NCI-H128 (cell line): Measurements from ENCODE around the gene IST1.
"Not testable (repeated sequence)": the region's sequence is repeated elsewhere in the genome, so short reads cannot be mapped to it uniquely, and the experiment has no call there.

ENCODE experiments used
- DNase-seq: peaks from one replicate; lab custom pipeline; 2025; ENCODE audit not compliant: unreplicated experiment; lab: John Stamatoyannopoulos, UW

Gene IST1

GRCh38 chr16:71894921-71895678, at the start of gene IST1:
IST1 (plus strand) TSS chr16:71895531; CDS start chr16:71915641, 20,110 bp downstream.
- peak; percentile 94 for DNase-seq

DNA sequence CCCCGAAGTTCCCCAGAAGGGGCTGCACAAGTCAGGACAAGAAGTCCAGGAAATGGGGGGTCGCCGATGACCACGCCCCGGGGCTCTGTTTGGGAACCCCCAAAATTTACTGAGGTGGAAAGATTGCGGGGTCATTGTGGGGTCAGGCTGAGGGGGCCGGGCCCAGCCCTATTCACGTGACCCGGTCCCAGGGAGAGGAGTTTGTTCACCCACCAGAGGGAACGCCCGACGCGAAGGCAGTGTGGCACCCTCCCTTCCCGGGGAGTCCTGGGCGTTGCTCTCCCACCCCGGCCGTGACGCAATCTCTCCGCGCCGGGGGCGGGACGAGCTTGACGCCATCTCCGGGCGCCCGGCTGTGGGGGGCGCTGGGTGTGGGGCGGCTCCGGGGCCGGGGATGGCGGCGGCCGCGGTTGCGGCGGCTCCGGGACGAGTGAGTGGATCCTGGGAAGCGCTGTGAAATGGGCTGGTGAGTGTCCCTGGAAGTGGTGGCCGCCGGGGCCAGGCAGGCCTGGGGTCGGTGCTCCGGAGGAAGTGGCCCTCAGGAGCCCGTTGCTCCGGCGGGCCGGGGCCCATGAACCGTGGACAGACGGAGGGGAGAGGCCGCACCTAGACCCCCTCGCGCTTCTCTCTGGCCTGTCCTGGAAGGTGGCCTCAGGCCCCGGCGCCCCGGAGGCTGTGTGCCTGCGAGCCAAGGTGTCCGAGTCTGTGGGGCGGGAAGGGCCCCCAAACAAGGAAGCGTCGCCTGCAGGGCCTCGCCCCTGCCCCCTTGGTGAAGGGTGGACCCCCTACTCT, 49.5 kb upstream of the IST1 start, which contains the start of gene ATXN1L:
Gene ATXN1L (plus strand): TSS at position 338 of the 792 bp plus-strand sequence. CDS start 3,765 bp downstream, outside the sequence.
- DNase-seq, result peak; percentile 67

DNA sequence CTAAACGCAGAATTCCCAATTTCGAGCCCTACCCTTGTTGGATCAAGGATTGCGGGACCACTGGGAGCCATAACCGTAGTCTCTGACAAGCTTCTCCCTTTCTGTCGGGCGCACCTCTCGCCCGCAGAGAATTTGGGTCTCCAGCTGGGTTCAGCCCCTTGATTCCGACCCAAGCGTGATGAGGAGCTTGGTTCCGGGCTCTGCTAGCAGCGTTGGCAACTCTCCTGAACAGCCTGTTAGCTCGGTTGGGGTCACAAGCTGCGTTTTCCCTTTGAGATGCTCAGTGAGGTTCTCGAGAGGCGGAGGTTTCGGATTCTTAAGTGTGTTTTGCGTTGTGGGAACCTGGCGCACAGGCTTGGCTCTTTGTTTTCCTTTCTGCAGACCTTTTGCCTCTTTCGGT, 48.9 kb upstream of the IST1 start:
- DNase-seq, result no peak

DNA sequence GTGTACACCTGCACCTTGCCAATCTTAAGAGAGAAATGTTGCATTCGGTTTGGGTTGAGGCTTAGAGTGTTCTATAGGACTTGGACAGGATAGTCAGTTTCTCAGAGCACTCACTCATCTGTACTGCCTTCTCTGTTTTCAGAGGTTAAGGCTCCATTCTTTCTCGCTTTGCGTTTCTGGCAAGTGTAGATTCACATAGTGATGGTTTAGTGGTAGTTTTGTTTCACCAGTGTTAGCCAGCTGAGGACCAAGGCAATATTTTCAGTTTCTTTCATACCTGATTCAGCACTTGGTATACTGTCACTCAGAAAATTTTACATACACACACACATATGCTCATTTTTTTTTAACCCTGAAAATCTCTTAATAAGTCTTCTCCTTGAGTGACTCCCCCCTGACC, 48.2 kb upstream of the IST1 start:
- no peak for DNase-seq

DNA sequence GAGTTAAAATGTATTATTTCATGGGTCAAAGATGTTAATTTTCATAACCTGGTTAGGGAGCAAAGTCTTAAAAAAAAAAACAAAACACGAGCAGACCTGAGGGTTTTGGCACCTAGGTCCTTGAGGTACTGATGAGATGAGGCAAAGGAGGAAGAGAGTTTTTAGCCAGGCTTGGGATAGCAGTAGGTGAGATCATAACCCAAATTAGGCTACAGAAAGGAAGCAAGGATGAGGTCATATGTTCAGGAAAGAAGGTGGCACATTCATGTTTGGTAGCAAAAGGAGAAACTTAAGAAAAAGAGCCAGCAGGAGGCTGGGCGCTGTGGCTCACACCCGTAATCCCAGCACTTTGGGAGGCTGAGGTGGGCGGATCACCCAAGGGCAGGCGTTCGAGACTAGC, 46.7 kb upstream of the IST1 start:
- DNase-seq, result no peak

- no peak for DNase-seq
Measured at GRCh38 chr16:71851746-71852145, 43.6 kb upstream of the IST1 start.

GRCh38 chr16:71852158-71852557, 43.2 kb upstream of the IST1 start:
- no peak for DNase-seq

- DNase-seq, result no peak
Measured at GRCh38 chr16:71852561-71852960, 42.8 kb upstream of the IST1 start.

- DNase-seq, result no peak
Measured at GRCh38 chr16:71853413-71853812, 41.9 kb upstream of the IST1 start.

- no peak for DNase-seq
Measured at GRCh38 chr16:71854369-71854948, 40.9 kb upstream of the IST1 start.

- DNase-seq, result no peak
Measured at GRCh38 chr16:71855937-71856662, 39.2 kb upstream of the IST1 start.

DNA sequence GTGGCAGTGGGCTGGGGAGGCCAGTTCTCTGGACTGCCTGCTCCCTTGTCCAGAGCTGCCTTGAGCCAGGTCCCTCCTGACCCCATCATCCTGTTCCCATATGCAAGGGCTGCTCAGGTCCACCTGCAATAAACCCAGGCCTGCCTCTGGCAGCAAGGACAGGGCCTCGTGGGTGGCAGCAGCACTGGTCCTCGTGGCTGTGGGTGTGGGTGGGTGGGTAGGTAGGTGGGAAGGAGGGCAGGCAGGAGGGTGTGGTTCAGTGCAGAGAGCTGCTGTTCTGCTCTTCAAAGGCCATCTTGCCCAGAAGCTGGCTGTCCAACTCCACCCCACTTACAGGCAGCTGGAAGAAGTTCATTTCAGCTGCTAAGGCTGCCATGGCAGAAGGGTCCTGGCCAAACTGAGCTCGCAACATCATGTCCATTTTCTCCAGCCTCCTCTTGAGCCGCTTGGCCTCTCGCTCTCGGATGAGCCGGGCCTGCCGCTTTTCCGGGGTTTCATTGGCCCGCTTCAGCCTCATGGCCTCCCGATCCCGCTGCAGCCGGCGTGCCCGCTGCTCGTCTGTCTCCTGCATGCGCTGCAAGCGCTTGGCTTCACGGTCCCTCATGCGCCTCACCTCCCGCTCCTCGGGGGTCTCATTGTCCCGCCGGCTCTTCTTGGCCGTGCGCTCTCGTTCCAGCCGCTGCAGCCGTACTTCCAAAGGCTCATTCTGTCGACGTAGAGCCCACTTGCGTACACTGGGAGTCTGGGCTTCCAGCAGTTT, 35.4 kb upstream of the IST1 start:
- no peak for DNase-seq

- DNase-seq, result no peak
Measured at GRCh38 chr16:71863995-71864394, 31.3 kb upstream of the IST1 start.

DNA sequence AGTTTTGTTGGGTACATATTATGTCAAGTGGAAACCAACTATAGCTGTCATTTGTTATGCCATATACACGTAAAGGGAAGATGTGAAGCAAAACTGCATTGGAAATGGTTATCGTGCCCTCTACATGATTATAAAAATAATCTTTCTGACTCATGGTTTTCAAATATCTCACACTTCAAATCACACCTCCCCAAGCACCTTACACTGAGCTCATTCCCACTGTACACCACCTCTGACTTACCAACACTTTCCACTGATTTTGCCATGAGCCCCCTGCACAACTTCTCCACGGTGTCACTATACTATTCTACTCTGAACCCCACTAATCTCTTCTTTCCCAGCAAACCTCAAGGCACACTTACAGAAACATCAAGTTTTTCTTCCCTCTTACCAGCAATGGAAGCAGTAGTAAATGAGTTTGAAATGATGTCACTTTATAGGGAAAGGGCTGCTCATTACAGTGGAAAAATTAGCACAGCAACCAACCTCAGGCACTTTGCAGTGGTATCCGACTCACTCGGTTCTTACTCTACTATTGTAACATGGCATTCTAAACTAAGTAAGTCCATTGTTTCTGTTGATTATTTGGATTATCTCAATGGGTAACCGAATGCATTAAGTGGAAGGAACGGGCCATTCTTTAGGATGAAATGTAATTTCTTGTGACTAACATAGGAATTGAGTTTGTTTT, 30.0 kb upstream of the IST1 start:
- no peak for DNase-seq

DNA sequence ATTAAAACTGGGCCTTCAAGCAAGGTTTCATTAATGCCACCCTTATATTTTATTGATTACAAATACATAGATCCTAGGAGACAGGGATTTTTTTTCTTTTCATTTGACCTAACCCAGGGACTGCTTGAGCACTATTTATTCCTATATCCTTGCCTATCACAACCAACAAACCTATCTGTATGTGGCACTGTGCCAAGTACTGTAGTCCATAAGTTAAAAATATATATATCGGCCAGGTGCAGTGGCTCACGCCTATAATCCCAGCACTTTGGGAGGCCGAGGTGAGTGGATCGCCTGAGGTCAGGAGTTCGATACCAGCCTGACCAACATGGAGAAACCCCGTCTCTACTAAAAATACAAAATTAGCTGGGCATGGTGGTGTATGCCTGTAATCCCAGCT, 28.2 kb upstream of the IST1 start:
- DNase-seq, result not testable (repeated sequence)

DNA sequence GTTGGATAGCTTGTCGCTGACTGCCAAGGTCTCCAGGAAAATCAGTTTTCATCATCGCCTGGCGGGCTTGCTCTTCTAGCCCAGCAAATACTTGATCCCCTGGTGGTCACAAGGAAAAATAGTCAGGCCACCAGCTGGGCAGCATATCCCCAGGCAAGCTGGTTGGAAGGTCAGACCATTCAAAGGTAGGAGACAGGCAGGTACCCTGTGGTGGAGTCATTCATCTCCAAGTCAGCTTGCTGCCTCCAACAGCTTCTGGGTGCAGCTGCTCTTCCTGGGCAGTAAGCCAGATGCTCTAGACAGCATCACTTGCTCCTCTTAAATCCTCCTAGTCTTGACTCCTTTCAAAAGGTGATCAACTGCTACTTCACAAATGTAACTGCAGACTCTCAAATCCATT, 27.4 kb upstream of the IST1 start:
- no peak for DNase-seq

DNA sequence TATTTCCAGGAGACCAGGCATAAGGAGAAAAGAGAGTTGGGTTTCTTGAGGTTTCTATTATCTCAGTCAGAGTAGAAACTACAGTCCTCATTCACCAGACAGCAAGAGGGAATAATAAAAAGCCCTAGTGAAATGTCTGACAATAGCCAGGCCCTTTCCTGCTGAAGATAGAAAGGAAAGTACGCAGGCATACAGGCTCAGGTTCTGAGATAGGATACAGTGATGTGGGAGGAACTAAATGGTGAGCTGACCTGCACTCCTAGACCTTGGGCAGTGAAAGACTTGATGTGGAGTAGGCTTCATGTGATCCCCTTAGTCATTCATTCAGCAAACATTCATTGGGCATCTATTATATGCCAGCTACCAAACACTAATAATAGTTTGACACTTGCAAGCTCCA, 26.2 kb upstream of the IST1 start:
- DNase-seq, result no peak

DNA sequence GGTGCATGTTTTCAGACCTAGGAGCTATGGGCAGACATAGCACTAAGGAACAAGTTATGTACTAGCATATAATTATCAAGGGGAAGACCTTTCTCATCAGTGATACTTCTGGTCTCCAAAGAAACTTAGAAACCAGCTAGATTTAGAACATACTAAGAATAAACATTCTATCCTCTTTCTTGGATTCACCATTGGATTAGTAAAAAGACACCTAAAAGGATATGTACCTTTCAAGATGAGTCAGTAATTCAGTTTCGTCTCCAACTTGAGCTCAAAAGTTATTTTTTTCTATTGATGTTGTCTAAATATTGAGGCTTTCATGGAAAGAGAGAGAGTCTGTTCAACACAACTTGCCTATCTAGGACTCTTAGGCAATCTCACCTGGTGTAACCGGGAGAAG, 24.5 kb upstream of the IST1 start:
- no peak for DNase-seq

DNA sequence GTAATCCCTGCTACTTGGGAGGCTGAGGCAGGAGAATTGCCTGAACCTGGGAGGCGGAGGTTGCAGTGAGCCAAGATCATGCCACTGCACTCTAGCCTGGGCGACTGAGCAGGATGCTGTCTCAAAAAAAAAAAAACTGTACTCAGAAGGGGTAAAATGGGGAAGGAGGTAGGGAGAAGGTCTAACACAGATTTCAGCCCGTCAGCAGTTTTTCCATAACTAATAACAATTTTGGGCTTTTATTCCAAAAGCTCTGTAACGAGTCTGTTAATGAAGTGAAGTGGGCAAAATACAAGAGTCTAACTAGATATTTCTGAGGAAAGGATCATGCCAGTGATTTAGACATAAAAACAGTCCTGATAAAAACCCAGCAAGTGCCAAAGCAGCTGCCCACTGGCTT, 22.1 kb upstream of the IST1 start:
- no peak for DNase-seq

DNA sequence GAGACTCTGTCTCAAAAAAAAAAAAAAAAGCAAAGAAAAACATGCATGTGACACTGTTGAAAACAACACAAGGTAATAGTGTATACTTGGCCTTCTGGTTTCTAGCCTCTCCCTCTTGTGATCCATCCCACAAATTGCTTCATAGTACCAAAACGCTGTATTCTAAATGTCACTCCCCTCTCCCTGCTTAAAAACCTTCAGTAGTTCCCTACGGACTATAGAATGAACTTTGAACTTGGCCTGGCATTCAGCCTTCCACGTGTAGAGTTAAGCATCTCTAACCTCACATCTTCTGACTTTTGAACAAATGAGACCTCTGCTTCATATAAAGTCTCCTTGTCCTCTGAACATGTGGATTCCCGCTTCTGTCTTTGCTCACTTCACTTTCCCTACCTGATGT, 16.4 kb upstream of the IST1 start:
- DNase-seq, result no peak
